Left kidney (tissue), 2 donors: Measurements from ENCODE around the gene ITPK1. TPM values are rescaled to one million over a fixed set of nuclear protein-coding genes. Genes with fewer than 3 reads are reported as not detected.

Source experiments
- DNase-seq: peaks from one replicate; pipeline ENCODE4 v3.0.0-alpha.2; 2013
- polyA plus RNA-seq: library from polyadenylated mRNA; unstranded; fragments of 120-200 nt; gene quantifications from one replicate; pipeline ENCODE4 v1.2.1, GENCODE V29; 2013; ENCODE audit not compliant: insufficient read length

Gene ITPK1
- polyA plus RNA-seq, 1 donor, result 27.1 TPM

- no peak for DNase-seq
Observed at GRCh38 chr14:92937051-92937937, 178.4 kb downstream of the ITPK1 start.

GRCh38 chr14:92936085-92936484 is 179.6 kb downstream of the ITPK1 start:
- DNase-seq, result no peak

- DNase-seq, result no peak
Observed at GRCh38 chr14:92935446-92935845, 180.3 kb downstream of the ITPK1 start.

- DNase-seq, result no peak
Observed at GRCh38 chr14:92934196-92935085, 181.3 kb downstream of the ITPK1 start.

GRCh38 chr14:92933481-92933880 is 182.2 kb downstream of the ITPK1 start:
- no peak for DNase-seq

- no peak for DNase-seq
Observed at GRCh38 chr14:92932448-92933395, 183.0 kb downstream of the ITPK1 start.

- no peak for DNase-seq
Observed at GRCh38 chr14:92931681-92932447, 183.9 kb downstream of the ITPK1 start.

GRCh38 chr14:92930737-92931602 is 184.8 kb downstream of the ITPK1 start:
- DNase-seq, result no peak

- DNase-seq, result no peak
Observed at GRCh38 chr14:92929689-92930608, 185.8 kb downstream of the ITPK1 start.

GRCh38 chr14:92928961-92929688 is 186.6 kb downstream of the ITPK1 start:
- no peak for DNase-seq

- DNase-seq, result no peak
Observed at GRCh38 chr14:92928258-92928629, 187.5 kb downstream of the ITPK1 start.

- DNase-seq, result no peak
Observed at GRCh38 chr14:92927349-92928257, 188.1 kb downstream of the ITPK1 start.

- no peak for DNase-seq
Observed at GRCh38 chr14:92926931-92927330, 188.8 kb downstream of the ITPK1 start.

GRCh38 chr14:92926180-92926845 is 189.4 kb downstream of the ITPK1 start:
- no peak for DNase-seq

- no peak for DNase-seq
Observed at GRCh38 chr14:92925446-92925845, 190.3 kb downstream of the ITPK1 start.

GRCh38 chr14:92924247-92924646 is 191.5 kb downstream of the ITPK1 start:
- DNase-seq, result no peak

- no peak for DNase-seq
Observed at GRCh38 chr14:92923744-92924103, 192.0 kb downstream of the ITPK1 start.
